Large intestine (tissue), 3 donors: ENCODE measurements around the gene ACADVL. TPM values are rescaled to one million over a fixed set of nuclear protein-coding genes. Genes with fewer than 3 reads are reported as not detected.
A peak's percentile ranks its signal among the peaks of the same experiment; 100 is the strongest.
"Not testable (repeated sequence)": the region's sequence is repeated elsewhere in the genome, so short reads cannot be mapped to it uniquely, and the experiment has no call there.

Source experiments
- DNase-seq, 2 donors: peaks; one replicate each; pipeline versions ENCODE4 v3.0.0 to v3.0.0-alpha.2; 2013
- H3K27ac ChIP-seq: one replicate; pipeline ENCODE4 v1.5.1; 2013; ENCODE audit warnings: low read length
- H3K27me3 ChIP-seq: 2 replicates; pipeline ENCODE4 v1.6.1; 2013; ENCODE audit warnings: low read length; ENCODE audit not compliant: control insufficient read depth, insufficient read depth
- H3K36me3 ChIP-seq: 2 replicates; pipeline ENCODE4 v1.6.1; 2013; ENCODE audit warnings: low read length; ENCODE audit not compliant: control insufficient read depth, insufficient read depth
- H3K4me1 ChIP-seq: one replicate; pipeline ENCODE4 v1.6.1; 2013; ENCODE audit warnings: low read length; ENCODE audit not compliant: control insufficient read depth, insufficient read depth
- H3K4me3 ChIP-seq: one replicate; pipeline ENCODE4 v1.5.1; 2013; ENCODE audit warnings: low read length
- H3K9me3 ChIP-seq: one replicate; pipeline ENCODE4 v1.6.1; 2013; ENCODE audit warnings: mild to moderate bottlenecking, low read depth, low read length, moderate library complexity; ENCODE audit not compliant: control insufficient read depth
- WGBS: methylation state at CpG from one replicate; pipeline ENCODE4 v1.1.5; 2013; ENCODE audit warnings: low lambda C conversion rate; ENCODE audit not compliant: insufficient coverage; 5-methylcytosine and 5-hydroxymethylcytosine counted together
- polyA plus RNA-seq: library from polyadenylated mRNA; unstranded; fragments of 120-200 nt; gene quantifications from one replicate; pipeline ENCODE4 v1.2.1, GENCODE V29; 2013

Gene ACADVL
- polyA plus RNA-seq, 1 donor, result 490 TPM

DNA sequence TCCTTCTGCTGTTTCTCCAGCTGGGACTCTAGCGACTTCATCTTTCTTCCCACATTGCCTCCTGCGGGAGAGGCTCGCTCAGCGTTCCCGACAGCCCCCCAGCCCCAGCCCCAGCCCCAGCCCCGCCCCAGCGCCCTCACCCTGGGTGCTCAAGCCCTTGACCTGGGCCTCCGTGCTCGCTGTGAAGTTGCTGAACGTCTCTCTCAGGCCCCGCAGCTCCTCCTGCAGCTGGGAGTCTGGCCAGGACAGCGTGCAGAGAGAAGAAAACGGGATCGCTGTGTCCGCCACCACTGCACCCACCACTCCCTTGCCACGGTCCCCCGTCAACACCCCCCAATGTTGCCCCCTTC lies 42.9 kb upstream of the ACADVL start:
- Histone ChIP-seq H3K36me3 (no peaks in the 10 kb centered on the region), H3K4me1 (peaks cover 28% of the 10 kb centered on the region), H3K4me3 (peak overlapping the region; percentile 40), H3K27ac (no peak overlapping the region), H3K9me3 (peaks cover 18% of the 10 kb centered on the region), H3K27me3 (peaks cover 16% of the 10 kb centered on the region)
- WGBS, result no CpG with 5 or more reads among the region's 17 CpGs
- no peak for DNase-seq

DNA sequence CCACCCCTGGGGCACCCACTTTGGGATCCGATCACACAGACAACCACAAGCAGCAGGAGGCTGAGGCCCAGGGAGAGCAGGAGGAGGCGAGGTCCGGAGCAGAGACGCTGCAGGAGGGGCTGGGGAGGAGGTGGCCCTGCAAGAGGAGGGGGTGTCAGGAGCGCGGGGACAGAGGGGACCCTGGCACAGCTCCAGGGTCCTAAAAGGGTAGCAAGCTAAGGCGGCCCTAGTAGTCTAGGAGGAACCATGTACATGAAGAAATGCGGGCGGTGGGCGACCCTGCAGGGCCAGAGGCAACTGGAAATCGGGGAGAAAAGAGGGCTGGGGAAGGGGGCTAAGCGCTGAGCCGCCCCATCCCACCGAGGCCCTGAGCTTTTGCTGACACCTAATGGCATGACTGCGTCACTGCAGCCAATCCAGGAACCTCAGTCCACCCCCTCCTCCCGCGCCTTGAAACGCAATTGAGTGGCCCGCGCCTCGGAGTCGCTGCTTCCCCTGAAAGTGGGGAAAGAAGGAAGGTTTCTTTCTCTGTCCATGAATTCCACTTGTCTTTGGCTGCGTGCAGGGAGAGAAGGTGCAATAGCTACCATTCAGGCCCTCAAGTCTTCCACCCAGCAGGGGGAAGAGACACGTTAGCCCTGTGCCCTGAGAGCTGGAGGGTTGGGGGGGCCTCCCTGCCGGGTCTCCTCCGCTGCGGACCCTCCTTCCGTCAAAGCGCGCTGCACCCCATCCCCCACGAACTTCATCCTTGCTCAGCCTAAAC lies 42.4 kb upstream of the ACADVL start:
- no CpG with 5 or more reads among the region's 31 CpGs for WGBS
- peaks cover 16% of the 10 kb centered on the region for H3K27me3 ChIP-seq
- H3K4me3 ChIP-seq, result peak overlapping the region; percentile 40
- H3K9me3 ChIP-seq, result peaks cover 18% of the 10 kb centered on the region
- H3K27ac ChIP-seq, result no peak overlapping the region
- peaks cover 28% of the 10 kb centered on the region for H3K4me1 ChIP-seq
- H3K36me3 ChIP-seq, result no peaks in the 10 kb centered on the region
- peak in 1 of 2 donors; percentile 67 for DNase-seq

DNA sequence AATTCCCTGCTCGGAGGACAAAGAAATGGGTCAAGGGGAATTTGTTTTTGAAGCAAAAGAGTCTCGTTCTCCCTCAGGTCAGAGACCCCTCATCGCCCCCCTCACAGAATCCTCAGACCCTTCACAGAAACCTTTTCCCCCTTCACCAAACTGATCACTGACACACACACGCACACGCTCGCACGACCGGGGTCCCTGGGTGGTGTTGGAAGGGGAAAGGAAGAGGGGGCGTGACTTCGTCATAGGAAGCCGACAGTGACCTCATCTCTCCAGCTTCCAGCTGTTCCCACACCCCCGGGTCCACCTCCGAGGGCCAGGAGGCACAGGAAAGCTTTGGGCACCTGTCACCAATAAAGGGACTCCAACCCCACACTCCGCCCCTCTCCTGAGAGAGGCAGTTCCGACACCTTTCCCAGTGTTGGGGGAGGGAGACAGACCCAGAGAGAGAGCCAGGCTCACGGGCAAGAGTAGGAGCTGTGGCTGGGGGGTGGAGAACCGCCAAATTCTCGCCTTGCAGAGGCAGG lies 41.7 kb upstream of the ACADVL start:
- Histone ChIP-seq H3K27ac (no peak overlapping the region), H3K36me3 (no peaks in the 10 kb centered on the region), H3K4me3 (peak overlapping the region; percentile 40), H3K9me3 (peaks cover 18% of the 10 kb centered on the region), H3K27me3 (peaks cover 16% of the 10 kb centered on the region), H3K4me1 (peaks cover 28% of the 10 kb centered on the region)
- no CpG with 5 or more reads among the region's 18 CpGs for WGBS
- DNase-seq, result peak; percentile 56 to 75

DNA sequence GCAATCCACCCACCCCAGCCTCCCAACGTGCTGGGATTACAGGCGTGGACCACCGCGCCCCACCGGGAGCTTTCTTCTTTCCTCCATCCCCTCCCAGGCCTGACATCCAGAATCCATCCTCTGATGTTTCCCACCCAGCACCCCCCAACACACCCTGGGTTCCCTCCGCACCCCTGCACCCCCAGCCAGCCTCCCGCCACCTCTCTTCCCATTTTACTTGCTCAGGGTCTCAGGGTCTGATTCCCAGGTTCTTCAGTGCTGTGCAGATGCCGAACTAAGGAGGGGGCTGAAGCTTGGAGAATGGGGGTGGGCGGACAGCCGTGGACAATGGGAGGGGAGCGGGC lies 40.8 kb upstream of the ACADVL start:
- Histone ChIP-seq H3K27ac (no peak overlapping the region), H3K4me3 (no peak overlapping the region), H3K27me3 (peaks cover 16% of the 10 kb centered on the region), H3K36me3 (no peaks in the 10 kb centered on the region), H3K9me3 (peaks cover 14% of the 10 kb centered on the region), H3K4me1 (peaks cover 32% of the 10 kb centered on the region)
- DNase-seq, result no peak
- WGBS, result no CpG with 5 or more reads among the region's 11 CpGs

DNA sequence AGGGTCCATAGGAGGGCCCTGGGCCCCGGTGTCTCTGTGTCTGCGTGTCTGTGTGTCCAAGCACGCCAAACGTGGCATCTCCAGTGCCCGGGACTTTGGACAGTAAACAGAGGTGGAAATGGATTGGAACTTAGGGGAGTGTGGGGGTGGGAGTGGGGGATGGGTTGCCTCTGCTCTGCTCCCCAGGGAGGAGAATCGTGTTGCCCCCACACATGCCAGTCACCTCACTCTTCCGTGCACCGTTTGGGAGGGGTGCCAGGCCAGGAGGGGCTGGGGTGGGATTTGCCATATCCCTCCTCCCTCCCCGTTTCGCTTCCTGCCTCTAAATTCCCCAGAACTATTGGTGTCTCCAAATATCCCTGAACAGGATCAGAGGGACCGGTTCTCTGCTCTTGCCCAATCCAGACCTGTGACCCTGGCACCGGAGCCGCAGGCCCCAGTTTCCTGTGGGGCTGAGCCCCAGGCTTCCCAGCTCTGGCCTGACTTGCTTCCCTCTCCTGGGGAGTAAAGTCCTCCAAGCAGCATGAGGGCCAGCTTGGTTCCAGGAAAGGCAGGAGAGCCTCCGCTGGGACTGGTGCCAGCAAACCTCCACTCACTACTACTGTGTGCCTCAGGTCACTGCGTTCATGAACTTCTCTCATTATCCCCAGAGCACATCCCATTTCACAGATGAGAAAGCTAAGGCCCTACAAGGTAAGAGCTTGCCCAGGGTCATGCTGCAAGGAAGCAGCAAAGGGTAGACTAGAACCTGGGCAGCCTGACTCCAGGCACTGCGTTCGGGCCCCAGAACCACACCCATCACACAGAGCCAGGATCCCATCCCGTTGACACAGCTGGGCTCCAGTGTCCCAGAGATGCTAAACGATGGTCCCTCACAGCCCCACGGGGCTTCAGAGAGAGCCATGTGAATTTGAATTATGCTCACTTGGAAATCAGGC lies 40.2 kb upstream of the ACADVL start, which contains the start of gene ASGR1:
Gene ASGR1 (minus strand): TSS at position 54 of the 938 bp plus-strand sequence. CDS start 807 bp downstream, outside the sequence.
- WGBS, result no CpG with 5 or more reads among the region's 20 CpGs
- H3K4me3 ChIP-seq, result peak within 1 kb of the TSS; percentile 40
- DNase-seq, result peak in 1 of 2 donors; percentile 44

DNA sequence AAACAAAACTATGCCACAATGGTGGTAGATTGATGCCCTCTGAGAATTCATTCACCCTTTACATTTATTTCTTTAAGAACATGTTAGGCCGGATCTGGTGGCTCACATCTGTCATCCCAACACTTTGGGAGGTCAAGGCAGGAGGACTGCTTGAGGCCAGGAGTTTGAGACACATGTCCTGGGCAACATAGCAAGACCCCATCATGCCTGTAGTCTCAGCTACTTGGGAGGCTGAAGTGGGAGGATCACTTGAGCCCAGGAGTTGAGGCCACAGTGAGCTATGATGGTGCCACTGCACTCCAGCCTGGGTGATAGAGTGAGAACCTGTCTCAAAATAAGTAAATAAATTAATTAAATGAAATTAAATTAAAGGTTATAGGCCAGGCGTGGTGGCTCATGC lies 37.6 kb upstream of the ACADVL start:
- H3K27me3 ChIP-seq, result peaks cover 16% of the 10 kb centered on the region
- not testable (repeated sequence) for DNase-seq, H3K4me3 ChIP-seq, H3K27ac ChIP-seq, H3K36me3 ChIP-seq, H3K9me3 ChIP-seq
- WGBS, result no CpG with 5 or more reads among the region's 2 CpGs
- H3K4me1 ChIP-seq, result peaks cover 31% of the 10 kb centered on the region

More for the DNA sequence above, 40.2 kb upstream of the ACADVL start, which contains the start of gene ASGR1:
- Histone ChIP-seq H3K36me3 (no peaks in the 10 kb centered on the region), H3K27ac (no peak within 1 kb of the TSS), H3K9me3 (peaks cover 7% of the 10 kb centered on the region), H3K27me3 (peaks cover 16% of the 10 kb centered on the region), H3K4me1 (peaks cover 33% of the 10 kb centered on the region)

DNA sequence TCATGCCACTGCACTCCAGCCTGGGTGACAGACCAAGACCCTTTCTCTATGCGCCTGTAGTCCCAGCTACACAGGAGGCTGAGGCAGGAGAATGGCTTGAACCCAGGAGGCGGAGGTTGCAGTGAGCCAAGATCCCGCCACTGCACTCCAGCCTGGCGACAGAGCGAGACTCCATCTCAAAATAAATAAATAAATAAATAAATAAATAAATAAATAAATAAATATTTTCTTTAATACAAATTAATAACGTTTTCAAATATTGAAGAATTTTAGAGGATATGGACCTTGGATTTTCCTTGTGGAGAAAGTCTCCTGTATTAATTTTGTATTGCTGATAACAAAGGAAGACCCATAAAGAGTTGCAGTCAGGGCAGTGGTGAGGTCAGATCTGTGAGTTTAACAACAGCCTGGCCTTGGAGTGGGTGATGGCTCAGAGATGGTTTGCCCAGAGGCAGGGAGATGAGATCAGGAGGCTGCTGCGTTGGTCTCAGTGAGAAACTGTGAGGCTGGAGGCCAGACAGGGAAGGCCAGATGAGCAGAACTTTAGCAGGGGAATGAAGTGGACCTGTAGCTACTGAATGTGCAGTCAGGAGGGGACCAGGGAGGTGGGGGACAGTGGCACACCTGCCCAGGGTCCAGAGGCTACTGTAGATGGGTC lies 36.2 kb upstream of the ACADVL start:
- Histone ChIP-seq H3K4me3 (no peak overlapping the region), H3K4me1 (peaks cover 18% of the 10 kb centered on the region), H3K36me3 (no peaks in the 10 kb centered on the region), H3K27me3 (peaks cover 3% of the 10 kb centered on the region), H3K9me3 (no peaks in the 10 kb centered on the region), H3K27ac (no peak overlapping the region)
- DNase-seq, result no peak
- 50% methylated on average over 1 of the region's 7 CpGs for WGBS

DNA sequence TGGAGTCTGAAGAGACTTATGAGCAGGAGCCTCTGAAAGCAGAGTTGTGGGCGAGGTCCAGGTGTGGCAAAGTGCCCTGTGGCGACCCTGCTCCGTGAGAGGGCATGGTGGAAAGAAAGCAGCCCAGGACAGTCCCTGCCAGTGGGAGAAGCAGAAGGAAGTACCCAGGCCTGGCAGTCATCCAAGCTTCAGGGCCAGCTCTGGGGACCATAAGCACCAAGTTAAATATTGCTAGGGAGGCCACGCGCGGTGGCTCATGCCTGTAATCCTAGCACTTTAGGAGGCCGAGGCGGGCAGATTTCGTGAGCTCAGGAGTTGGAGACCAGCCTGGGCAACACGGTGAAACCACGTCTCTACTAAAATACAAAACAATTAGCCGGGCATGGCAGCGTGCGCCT lies 35.6 kb upstream of the ACADVL start:
- H3K4me3 ChIP-seq, result no peak overlapping the region
- H3K9me3 ChIP-seq, result no peaks in the 10 kb centered on the region
- peaks cover 1% of the 10 kb centered on the region for H3K27me3 ChIP-seq
- peak; percentile 76 to 84 for DNase-seq
- H3K4me1 ChIP-seq, result peaks cover 13% of the 10 kb centered on the region
- no peaks in the 10 kb centered on the region for H3K36me3 ChIP-seq
- H3K27ac ChIP-seq, result no peak overlapping the region
- no CpG with 5 or more reads among the region's 14 CpGs for WGBS

DNA sequence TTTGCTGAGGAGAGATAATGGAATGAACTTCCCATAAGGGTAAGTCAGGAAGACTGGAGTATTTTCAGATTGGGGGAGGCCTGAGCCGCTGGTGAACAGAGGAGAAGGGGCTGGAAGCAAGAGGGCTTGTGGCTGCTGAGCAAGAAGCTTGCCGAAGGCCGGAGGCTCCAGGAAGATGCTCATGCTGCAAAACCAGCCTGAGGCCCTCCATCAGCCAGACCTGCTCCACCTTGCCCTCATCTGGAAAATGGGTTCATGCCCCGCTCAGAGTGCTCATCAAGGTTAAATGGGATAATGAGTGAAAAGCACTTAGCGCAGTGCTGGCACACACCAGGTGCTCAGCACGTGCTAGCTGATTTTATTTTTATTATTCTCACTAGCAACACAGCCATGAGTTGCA lies 35.1 kb upstream of the ACADVL start:
- Histone ChIP-seq H3K4me3 (no peak overlapping the region), H3K4me1 (peaks cover 8% of the 10 kb centered on the region), H3K27ac (no peak overlapping the region), H3K36me3 (no peaks in the 10 kb centered on the region), H3K9me3 (no peaks in the 10 kb centered on the region), H3K27me3 (no peaks in the 10 kb centered on the region)
- 100% methylated on average over 1 of the region's 6 CpGs for WGBS
- no peak for DNase-seq

DNA sequence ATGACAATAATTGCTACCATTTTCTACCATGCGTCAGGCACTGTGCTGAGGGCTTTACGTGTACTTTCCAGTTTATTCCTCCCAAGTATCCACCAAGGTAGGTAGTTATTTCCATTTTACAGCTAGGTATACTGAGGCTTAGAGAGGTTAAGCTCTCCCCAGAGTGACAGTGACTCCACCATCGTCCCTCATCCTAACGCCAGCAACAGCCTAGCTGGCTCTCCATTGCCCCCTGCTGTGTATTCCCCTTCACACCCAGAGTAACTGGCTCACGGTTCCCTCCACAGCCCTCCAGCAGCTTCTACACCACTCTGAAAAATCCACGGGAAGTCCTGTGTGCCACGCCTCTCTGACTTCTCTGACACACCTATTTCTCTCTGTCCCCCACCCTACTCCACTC lies 33.5 kb upstream of the ACADVL start:
- H3K27me3 ChIP-seq, result no peaks in the 10 kb centered on the region
- H3K4me3 ChIP-seq, result no peak overlapping the region
- no peaks in the 10 kb centered on the region for H3K9me3 ChIP-seq
- no CpG with 5 or more reads among the region's 7 CpGs for WGBS
- no peak for DNase-seq
- peaks cover 2% of the 10 kb centered on the region for H3K36me3 ChIP-seq
- no peak overlapping the region for H3K27ac ChIP-seq
- H3K4me1 ChIP-seq, result peaks cover 6% of the 10 kb centered on the region
